Vagina (tissue), 2 donors: ENCODE data around the gene SDHB.

Experiments
- POLR2A ChIP-seq, 2 donors: fragments of 450-650 bp; IDR thresholded peaks; one replicate each; pipeline ENCODE4 v1.6.1; 2017; ENCODE audit warnings: antibody characterized with exemption in 2 of 2, mild to moderate bottlenecking in 2 of 2, moderate library complexity in 2 of 2
- TF ChIP-seq, protein P1 (sequence below), 3 experiments: fragments of 450-650 bp in 2 of 3; fragments of 200-600 bp in 1 of 3; sonication (generic) in 1 of 3; IDR thresholded peaks; one replicate each; pipeline ENCODE4 v1.5.1; 2017 to 2019; ENCODE audit warnings: antibody characterized with exemption in 3 of 3, mild to moderate bottlenecking in 2 of 3, moderate library complexity in 2 of 3

DNA sequence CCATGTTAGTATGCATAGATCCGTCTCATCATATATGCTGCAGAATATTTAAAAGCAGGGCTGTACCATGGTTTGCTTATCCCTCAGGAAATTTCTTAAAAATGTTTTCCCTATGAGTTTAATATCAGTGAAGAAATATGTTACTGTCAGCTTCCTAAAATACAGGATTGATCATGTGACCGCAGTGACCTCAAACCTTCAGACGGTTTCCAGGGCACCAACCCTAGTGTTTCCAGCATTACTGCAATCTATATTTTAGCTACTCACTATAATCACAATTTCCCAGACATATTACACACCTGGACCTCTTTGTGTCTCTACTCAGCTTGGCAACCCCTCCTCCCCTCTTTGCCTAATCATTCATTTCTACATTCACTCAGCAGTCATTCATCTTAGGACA, 7.7 kb upstream of the SDHB start:
- TF ChIP-seq POLR2A (IDR thresholded peaks at IDR 0.05): no peak
- TF ChIP-seq, protein P1, sequence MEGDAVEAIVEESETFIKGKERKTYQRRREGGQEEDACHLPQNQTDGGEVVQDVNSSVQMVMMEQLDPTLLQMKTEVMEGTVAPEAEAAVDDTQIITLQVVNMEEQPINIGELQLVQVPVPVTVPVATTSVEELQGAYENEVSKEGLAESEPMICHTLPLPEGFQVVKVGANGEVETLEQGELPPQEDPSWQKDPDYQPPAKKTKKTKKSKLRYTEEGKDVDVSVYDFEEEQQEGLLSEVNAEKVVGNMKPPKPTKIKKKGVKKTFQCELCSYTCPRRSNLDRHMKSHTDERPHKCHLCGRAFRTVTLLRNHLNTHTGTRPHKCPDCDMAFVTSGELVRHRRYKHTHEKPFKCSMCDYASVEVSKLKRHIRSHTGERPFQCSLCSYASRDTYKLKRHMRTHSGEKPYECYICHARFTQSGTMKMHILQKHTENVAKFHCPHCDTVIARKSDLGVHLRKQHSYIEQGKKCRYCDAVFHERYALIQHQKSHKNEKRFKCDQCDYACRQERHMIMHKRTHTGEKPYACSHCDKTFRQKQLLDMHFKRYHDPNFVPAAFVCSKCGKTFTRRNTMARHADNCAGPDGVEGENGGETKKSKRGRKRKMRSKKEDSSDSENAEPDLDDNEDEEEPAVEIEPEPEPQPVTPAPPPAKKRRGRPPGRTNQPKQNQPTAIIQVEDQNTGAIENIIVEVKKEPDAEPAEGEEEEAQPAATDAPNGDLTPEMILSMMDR (IDR thresholded peaks at IDR 0.05): no peak
